GM12891 (cell line): ENCODE measurements around the gene TPCN2.

Experiments used
- PAX5 ChIP-seq: IDR thresholded peaks from 2 replicates; pipeline ENCODE4 v1.6.1; 2011; ENCODE audit warnings: low read length, moderate library complexity, mild to moderate bottlenecking; ENCODE audit not compliant: insufficient read depth, severe bottlenecking
- POLR2A ChIP-seq: IDR thresholded peaks from 2 replicates; pipeline ENCODE4 v1.6.1; 2011; ENCODE audit warnings: low read depth, low read length, control low read depth
- POLR2AphosphoS5 ChIP-seq: IDR thresholded peaks from 2 replicates; pipeline ENCODE4 v1.6.1; 2011; ENCODE audit warnings: low read depth, low read length, control low read depth
- SPI1 ChIP-seq: IDR thresholded peaks from 2 replicates; pipeline ENCODE4 v1.6.1; 2011; ENCODE audit warnings: low read depth, low read length, control low read depth
- TAF1 ChIP-seq: IDR thresholded peaks from 2 replicates; pipeline ENCODE4 v1.6.1; 2011; ENCODE audit warnings: low read depth, low read length, control low read depth

- TF ChIP-seq POLR2A: no peak
- no peak for TF ChIP-seq PAX5
- no peak for TF ChIP-seq POLR2AphosphoS5
- TF ChIP-seq TAF1: no peak
- no peak for TF ChIP-seq SPI1
These were observed 119.4 kb downstream of the TPCN2 start for GRCh38 chr11:69167916-69168691.
